NCI-H345 treated with DMSO at 0.1 percent for 48 hours (cell line): ENCODE data around the gene ATG10.
A peak's percentile ranks its signal among the peaks of the same experiment; 100 is the strongest.

Experiments used
- DNase-seq: peaks from one replicate; lab custom pipeline; 2025; ENCODE audit not compliant: unreplicated experiment; lab: John Stamatoyannopoulos, UW

Gene ATG10

GRCh38 chr5:82164176-82164976 is 192.6 kb downstream of the ATG10 start:
- DNase-seq = no peak

DNA sequence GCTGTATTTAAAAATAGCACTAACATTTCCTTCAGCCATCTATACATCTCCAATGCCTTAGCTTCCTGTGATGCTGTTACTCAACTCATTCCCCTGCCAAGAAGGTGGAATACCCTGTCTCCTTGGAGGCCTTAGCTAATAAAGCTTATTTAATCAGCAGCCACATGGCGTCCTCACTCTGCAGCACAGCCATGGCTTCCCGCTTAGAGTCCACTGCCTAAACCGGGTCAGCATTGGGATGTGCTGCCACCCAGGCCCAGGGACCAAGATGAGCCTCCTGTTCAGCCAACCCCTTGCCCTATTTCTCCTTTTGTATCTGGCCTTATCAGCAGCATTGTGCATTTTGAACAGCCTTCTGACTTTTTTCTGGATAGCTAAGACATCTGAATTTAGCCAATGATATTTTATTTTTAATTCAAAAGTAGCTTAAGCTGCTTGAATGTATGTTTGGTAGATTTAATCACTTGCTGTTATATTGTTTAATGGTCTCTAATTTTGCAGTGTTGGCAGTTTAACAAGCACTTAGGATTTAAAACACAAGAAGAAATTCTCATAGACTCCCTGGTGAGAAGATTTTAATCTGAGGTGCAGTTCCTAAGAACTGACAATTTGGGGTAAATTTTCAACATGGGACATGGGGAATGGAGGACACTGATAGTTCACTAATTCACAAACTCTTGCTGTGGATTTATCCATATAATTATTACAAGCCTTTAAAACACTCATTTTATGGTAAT is 193.3 kb downstream of the ATG10 start:
- DNase-seq = no peak

GRCh38 chr5:82165740-82166530 is 194.1 kb downstream of the ATG10 start:
- peak; percentile 44 for DNase-seq

DNA sequence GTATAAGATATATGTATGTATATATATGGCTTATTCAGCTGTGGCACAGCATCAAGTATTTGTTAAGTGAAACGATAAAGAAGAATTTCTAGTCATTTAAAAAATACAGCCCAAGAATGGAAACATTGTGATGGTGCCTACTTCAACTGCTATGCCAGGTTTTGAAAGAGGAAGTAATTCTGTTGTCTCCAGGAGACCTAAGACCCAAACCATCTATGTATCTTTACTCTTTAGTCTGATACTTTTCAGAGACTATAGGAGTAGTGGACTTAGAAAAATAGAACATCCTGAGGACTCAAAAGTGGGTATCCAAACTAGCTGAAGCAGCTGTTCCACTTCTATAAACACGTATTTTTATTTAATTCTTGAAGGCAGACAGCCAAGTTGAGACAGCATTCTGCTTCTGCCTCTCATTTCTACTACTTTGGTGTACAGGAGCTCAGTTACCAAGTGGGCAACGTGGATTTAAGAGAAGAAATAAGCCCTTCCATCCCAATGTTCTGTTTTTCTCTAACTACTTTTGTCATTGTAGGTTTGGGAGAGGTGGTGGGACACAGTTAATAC is 195.6 kb downstream of the ATG10 start:
- no peak for DNase-seq

GRCh38 chr5:82168294-82168693 is 196.5 kb downstream of the ATG10 start:
- DNase-seq = no peak

DNA sequence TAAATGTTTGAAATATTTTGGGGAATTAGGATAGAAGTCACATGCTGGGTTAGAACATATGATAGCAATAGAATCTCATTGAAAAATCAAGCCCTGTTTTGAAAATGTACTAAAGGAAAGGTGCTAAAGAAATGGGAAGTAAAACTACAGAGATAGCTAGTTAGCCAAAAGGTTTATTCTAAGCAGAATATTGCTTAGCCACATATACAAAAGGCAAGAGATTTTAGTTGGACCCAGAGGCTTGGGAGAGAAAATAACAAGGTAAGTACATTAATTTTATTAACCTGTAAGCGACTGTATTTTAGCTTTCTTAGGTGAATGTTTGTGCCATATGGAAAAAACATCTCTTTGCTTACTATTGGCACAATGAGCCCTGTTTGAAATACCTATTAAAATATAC is 198.1 kb downstream of the ATG10 start:
- DNase-seq = no peak

DNA sequence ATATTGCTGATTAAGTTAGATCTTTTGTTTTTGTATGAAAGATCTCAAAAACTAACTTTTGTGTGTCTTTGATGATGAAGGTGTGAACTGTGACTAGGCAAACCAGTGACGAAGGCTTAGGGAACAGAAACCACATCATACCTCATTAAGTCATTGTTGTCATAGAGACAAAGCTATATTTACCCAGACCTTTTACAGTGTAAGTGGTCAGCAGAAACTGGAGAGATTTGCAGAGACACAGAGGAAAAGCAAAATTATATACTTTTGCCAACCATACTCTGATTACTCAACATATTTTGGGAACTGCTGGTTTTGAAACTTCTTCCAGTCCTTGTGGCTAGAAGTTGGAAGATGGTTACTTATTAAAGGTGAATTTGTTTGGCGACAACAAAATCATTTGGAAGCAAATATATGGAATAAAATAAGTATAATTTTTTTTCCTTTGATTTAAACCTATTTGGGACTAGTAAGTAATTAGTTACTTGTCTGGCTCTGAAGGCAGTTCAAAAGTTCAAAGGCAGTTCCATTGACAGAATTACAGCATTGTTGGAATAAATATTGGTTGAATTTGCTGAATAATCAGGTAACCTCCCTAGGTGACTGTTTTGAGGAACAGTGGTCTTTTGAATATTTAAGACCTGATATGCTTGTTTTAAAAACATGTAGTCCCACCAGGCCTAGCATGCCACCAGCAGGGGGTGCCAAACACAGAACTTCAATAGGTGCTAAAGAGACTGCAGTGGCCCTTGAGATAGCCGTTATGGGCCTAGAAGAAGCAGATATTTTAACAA is 202.5 kb downstream of the ATG10 start:
- no peak for DNase-seq

DNA sequence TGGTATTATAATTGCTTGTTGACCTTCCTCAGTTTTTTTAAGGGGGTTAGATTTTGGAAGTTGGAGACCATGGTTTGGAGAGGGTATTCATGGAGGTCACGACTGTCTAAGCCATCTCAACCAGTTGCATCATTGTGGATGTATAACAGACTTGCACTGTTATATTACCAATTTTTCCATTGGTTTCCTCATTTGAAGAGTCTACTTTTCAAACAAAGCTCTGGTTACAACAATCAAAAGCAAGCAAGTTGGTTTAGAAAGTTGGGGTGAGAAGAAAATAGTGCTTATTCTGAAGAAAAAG is 203.0 kb downstream of the ATG10 start:
- no peak for DNase-seq

DNA sequence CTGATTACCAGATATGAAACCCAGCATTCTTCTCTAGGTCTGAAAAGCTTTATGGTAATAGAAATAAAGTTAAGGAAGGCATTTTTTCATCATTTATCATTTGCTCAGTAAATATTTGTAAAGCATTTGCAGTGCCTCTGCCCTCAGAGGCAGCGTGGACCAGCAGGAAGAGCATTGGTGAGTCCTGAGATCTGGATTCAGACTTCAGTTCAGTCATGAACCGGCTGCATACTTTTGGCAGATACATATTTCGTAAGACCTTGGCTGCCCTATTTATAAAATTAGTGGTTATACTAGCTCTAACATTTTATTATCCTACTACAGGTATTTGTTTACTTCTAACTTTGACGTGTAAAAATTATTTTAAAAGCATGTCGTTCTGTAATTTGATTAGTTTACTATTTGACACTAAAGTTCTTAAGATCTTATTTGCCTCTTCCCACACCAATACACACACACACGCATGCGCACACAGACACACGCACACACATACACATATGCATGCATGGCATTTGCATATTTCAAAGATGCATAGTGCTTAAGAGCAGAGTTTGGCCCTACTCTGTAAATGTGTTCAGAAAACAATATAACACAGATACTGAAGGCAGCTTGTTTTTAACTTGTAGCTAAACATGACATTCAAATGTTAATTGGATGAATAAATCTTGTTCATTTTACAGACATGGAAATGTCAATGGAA is 204.4 kb downstream of the ATG10 start:
- DNase-seq = no peak

DNA sequence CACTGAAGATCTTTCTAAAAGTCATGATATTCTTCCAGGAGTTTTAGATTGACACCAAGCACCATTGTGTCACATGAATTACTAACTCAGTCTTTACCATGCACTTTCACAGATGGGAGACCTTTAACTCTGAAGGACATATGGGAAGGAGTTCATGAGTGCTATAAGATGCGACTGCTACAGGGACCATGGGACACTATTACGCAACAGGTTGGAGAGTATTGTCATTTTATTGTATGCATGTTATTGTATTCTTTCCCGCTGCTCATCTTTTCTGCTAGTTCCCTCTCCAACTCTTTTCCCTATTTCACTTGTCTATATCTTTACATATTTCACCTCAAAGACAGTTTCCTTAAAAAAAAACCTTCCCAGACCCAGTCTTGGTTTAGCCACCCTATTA is 206.6 kb downstream of the ATG10 start:
- no peak for DNase-seq

GRCh38 chr5:82182662-82183061 is 210.8 kb downstream of the ATG10 start:
- DNase-seq = no peak

GRCh38 chr5:82183828-82184227 is 212.0 kb downstream of the ATG10 start:
- DNase-seq = no peak

GRCh38 chr5:82185851-82186250 is 214.0 kb downstream of the ATG10 start:
- DNase-seq = no peak

DNA sequence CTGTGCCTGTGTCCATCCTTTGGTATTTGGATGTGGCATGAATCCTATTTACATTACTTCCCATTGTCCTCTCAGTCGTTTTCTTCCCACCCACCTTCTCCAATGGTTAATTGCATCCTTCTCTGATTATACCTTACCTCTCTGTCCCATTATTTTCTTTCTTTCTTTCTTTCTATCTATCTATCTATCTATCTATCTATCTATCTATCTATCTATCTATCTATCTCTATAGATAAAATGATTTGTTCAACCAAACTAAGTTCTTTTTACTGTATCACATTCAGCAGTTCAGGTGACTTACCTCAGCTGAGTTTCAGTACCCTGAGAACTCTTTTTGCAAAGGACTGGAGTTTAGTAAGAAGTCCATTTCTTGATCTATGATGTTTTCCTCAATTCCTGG is 225.7 kb downstream of the ATG10 start:
- DNase-seq = no peak

GRCh38 chr5:82204567-82204966 is 232.7 kb downstream of the ATG10 start:
- no peak for DNase-seq

DNA sequence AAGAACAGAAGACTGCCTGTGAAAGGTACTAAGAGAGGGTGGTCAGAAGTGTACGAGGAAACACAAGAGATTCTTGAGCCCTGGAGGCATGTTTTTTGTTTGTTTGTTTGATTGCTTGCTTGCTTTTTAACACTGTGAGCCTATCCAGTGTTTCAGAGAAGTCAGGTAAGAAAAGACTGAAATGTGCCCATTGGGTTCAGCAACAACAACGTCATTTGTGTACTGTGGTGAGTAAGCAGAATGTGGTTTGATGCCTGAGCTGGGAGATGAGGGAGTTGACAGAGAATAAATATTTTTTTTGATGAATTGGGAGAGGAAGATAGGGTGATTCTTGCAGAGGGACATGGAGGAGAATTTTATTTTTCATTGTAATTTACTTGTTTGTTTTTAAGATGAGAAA is 233.2 kb downstream of the ATG10 start:
- DNase-seq = no peak

DNA sequence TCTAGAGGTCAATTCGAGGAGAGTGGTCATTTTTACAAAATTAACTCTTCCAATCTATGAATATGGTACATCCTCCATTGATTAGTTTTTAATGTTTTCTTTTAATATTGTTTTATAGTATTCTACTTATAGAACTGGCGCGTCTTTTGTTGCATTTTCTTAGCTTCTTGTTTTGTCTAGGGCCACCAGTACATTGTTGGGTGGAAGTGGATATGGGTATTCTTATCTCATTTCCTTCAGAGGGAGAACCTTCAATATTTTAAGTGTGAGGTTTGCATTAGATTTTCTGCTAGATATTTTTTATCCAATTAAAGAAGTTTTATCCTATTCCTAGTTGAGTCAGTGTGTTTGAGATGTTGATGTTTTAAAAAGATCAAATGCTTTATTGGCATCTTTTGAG is 236.5 kb downstream of the ATG10 start:
- DNase-seq = no peak

- DNase-seq = no peak
Observed at GRCh38 chr5:82211855-82212572, 240.2 kb downstream of the ATG10 start.

GRCh38 chr5:82217917-82218316 is 246.1 kb downstream of the ATG10 start:
- DNase-seq = no peak
